Activated CD8-positive, alpha-beta T cell treated with anti-CD3 and anti-CD28 coated beads, Interleukin-2, amount 10 ng/mL, durations not matched to agents 7 days and 5 days (primary cell): Measurements from ENCODE around the gene SH3RF3. TPM values are rescaled to one million over a fixed set of nuclear protein-coding genes. Genes with fewer than 3 reads are reported as not detected.
A peak's percentile ranks its signal among the peaks of the same experiment; 100 is the strongest.

Experiments
- ATAC-seq: fragments of 150-1000 bp; cut with Tn5 transposase; one replicate; pipeline ENCODE4 v1.10.0; 2021; ENCODE audit warnings: moderate library complexity
- CTCF ChIA-PET: fragments of 350-600 bp; sonication (Branson Sonifier 250); formaldehyde crosslinking; loops from one replicate; lab custom pipeline; 2021; ENCODE audit warnings: antibody characterized with exemption; lab: Charles Lee
- POLR2A ChIA-PET: fragments of 350-600 bp; sonication (Branson Sonifier 250); formaldehyde crosslinking; loops from one replicate; lab custom pipeline; 2021; ENCODE audit warnings: antibody characterized with exemption; lab: Charles Lee
- DNase-seq: peaks from one replicate; pipeline ENCODE4 v3.0.0-alpha.2; 2020
- H3K27ac Mint-ChIP-seq: one replicate; pipeline ENCODE4 v1.8.0; 2021; ENCODE audit warnings: mild to moderate bottlenecking, mixed read lengths
- H3K27me3 Mint-ChIP-seq: one replicate; pipeline ENCODE4 v1.8.0; 2021; ENCODE audit warnings: low read depth, mixed read lengths
- H3K36me3 Mint-ChIP-seq: one replicate; pipeline ENCODE4 v1.8.0; 2021; ENCODE audit warnings: low read depth, mixed read lengths
- H3K4me1 Mint-ChIP-seq: one replicate; pipeline ENCODE4 v1.8.0; 2021; ENCODE audit warnings: low read depth, mixed read lengths
- H3K4me3 Mint-ChIP-seq: one replicate; pipeline ENCODE4 v1.8.0; 2021; ENCODE audit warnings: mild to moderate bottlenecking, mixed read lengths
- H3K9me3 Mint-ChIP-seq: one replicate; pipeline ENCODE4 v1.8.0; 2022; ENCODE audit warnings: mixed read lengths; ENCODE audit not compliant: insufficient read depth
- total RNA-seq, 2 experiments: library from RNA; stranded (reverse); gene quantifications; one replicate each; pipeline ENCODE4 v1.2.3, GENCODE V29; 2021

Gene SH3RF3
- total RNA-seq, 2 experiments from 2014 or later, result 0.10 TPM; not detected in 1

DNA sequence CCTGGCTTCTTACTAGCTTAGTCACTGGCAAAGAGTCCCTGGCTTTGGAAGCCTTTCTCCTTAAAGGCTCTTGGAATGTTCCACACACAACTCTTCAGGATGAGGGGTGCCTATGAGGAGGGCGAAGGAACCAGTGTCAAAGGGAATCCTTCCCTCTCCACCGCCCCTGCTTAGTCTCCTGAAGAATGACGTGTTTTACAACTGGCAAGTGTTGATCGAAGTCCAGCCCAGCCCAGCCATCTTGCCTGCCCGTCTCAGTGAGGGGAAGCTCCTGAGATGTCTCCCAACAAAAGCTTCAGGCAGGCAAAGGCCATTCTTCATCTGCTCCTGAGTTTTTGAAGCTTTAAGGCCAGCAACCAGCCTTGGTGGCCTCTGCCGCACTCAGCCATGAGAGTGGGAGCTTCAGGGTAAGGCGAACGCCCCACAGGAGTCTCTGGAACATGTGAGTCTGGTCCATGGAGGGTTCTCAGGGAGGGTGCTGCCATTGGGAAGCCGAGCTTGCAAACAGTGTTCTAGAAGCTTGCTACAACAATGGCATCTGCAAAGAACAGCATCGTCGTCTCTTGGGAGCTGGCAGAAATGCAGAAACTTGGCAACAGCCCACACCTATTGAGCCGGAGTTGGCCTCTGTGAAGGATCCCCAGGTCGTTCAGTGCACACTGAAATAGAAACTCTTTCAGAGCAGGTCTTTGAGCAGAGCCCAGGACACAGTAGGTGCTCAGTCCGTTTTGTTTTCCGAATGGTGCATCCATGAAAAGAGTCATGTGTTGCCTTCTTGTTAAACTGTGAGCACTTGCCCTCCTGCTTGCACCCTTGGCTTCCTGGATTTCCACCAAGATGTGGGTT is 264.0 kb downstream of the SH3RF3 start:
- no peak for ATAC-seq
- DNase-seq, result no peak
- Mint-ChIP-seq H3K27ac (no peak overlapping the region), H3K27me3 (no peaks in the 10 kb centered on the region), H3K9me3 (no peaks in the 10 kb centered on the region), H3K4me1 (peaks cover 12% of the 10 kb centered on the region), H3K4me3 (no peak overlapping the region), H3K36me3 (no peaks in the 10 kb centered on the region)
- ChIA-PET CTCF (no interaction called here), POLR2A (no interaction called here)

DNA sequence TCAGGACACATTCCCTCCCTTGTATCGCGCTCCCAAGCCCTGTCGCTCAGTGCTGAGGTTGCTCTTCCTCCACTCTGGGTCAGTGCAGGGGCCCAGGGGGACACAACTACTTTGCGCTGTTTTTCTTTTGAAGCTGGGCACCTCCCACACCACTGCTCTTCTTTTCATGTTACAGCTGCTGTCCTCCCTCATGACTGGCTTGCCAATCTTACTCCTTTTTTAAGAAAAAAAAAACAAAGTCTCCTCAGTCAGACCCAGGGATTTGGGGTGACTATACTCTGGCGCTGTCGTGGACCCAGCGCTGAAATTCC is 264.6 kb downstream of the SH3RF3 start:
- Mint-ChIP-seq H3K9me3 (no peaks in the 10 kb centered on the region), H3K27ac (no peak overlapping the region), H3K4me1 (peaks cover 13% of the 10 kb centered on the region), H3K36me3 (no peaks in the 10 kb centered on the region), H3K27me3 (no peaks in the 10 kb centered on the region), H3K4me3 (no peak overlapping the region)
- POLR2A ChIA-PET, result no interaction called here
- CTCF ChIA-PET, result no interaction called here
- DNase-seq (no peak), ATAC-seq (no peak)

DNA sequence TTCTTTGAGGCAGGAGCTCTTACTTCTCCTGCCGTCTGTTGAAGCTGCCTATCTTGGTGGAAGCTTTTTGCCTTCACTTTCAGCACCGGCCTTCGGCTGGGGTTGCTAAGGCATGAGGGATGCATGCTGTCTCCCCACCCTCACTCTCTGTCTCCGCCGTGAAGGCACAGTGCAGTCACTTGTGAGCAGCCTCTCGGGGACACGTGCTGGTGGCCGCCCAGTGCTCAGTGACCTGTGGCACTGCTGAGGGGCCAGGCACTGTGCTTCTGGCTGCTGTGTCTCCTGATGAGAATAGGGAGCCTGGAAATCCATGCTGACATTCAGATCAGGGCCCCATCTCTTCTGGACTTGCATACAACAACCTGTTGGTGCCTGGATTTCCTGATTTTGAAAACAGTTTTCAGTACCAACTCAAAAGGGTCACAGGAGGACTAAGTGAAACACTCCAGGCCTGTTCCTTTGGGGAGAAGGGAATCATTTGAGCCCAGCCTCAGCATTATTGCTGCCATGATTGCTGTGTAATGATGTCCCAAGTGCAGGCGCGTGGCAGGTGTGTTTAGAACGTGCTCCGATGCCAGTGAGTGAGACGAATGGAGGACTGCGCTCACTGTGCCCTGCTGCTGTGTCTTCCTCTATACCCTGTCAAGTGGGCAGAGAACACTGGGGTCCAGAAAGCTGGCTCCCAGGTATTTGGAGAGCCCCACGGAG is 266.6 kb downstream of the SH3RF3 start:
- Mint-ChIP-seq H3K27ac (no peak overlapping the region), H3K9me3 (no peaks in the 10 kb centered on the region), H3K36me3 (no peaks in the 10 kb centered on the region), H3K4me1 (peaks cover 13% of the 10 kb centered on the region), H3K4me3 (no peak overlapping the region), H3K27me3 (no peaks in the 10 kb centered on the region)
- no peak for ATAC-seq
- CTCF ChIA-PET, result interaction anchor here (0.9 to 1.6 kb wide), 2 partner anchors 10 to 11 kb away, joined by 3 to 4 read pairs; no protein-coding TSS in a partner anchor
- DNase-seq, result no peak
- POLR2A ChIA-PET, result no interaction called here

DNA sequence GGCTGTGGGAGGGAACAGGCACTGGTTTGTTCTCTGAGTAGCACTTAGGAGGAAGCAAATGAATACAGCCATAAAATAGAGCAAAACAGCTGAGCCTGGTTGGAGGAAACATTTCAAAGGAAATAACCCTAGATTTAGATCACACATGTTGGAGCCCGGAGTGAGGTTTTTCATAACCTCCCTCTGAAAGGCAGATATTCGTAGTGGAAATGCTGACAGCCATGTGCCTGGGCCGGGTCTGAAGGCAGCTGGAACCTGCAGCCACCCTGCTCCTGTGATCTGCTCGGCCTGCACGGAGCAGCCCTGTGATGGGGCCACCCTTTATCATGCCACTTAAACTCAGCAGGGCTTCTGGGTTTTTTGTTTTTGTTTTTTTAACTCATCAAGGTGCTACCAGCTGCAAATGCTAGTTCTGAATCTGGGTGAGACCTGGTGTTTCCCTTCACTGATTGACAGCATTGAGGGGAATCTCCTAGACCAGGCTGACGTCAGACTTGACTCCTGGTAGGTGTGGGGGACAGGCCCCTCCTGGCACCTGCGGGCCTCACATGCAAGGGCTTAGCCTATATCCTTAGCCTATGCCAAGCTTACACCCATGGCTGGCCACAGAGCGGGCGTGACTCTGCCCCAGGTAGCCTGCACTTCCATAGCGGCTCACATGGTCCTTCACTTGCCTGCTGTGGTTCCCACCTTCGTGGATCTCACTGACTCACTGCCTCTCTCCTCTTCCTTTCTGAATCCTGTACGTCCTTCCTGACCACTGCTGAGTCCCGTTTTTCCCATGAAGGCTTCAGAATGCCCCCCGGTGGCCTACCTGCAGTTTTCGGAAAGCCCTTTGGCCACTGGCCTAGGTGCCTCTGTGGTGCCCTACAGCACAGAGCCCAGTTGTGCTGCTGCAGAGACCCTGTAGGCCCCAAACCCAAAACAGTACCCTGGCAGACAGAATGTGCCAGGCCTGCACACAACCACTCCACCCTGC is 267.5 kb downstream of the SH3RF3 start:
- ChIA-PET CTCF (interaction anchor here (0.9 kb wide), 2 partner anchors 11 to 12 kb away, joined by 3 read pairs; no protein-coding TSS in a partner anchor), POLR2A (interaction anchor here (0.6 kb wide), 1 partner anchor 40 kb away, joined by 3 read pairs; no protein-coding TSS in a partner anchor)
- Mint-ChIP-seq H3K9me3 (no peaks in the 10 kb centered on the region), H3K4me1 (peaks cover 13% of the 10 kb centered on the region), H3K36me3 (no peaks in the 10 kb centered on the region), H3K27me3 (no peaks in the 10 kb centered on the region), H3K4me3 (no peak overlapping the region), H3K27ac (no peak overlapping the region)
- DNase-seq, result no peak
- peak; percentile 35 for ATAC-seq

DNA sequence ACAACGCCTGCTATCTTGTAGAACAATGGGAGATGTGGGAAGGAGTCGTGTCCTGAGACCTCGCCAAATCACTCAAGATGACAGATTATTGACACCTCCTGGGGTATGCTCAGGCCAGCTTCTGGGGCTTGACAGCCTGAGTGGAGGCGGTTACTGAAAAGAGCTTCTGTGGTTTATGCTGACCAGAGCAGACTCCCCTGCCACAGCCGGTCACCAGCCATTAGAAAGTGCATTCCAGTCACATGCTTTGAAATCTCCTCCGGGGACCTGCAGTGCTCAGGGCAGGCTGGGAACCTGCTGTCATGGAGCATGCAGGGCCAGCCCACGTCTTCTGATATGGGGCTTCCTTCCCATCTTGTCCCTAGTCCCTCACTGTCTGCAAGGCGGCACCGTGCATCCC is 268.9 kb downstream of the SH3RF3 start:
- DNase-seq, result no peak
- Mint-ChIP-seq H3K27me3 (no peaks in the 10 kb centered on the region), H3K4me1 (peaks cover 17% of the 10 kb centered on the region), H3K9me3 (no peaks in the 10 kb centered on the region), H3K36me3 (no peaks in the 10 kb centered on the region), H3K27ac (no peak overlapping the region), H3K4me3 (no peak overlapping the region)
- POLR2A ChIA-PET, result no interaction called here
- ATAC-seq, result no peak
- CTCF ChIA-PET, result no interaction called here

DNA sequence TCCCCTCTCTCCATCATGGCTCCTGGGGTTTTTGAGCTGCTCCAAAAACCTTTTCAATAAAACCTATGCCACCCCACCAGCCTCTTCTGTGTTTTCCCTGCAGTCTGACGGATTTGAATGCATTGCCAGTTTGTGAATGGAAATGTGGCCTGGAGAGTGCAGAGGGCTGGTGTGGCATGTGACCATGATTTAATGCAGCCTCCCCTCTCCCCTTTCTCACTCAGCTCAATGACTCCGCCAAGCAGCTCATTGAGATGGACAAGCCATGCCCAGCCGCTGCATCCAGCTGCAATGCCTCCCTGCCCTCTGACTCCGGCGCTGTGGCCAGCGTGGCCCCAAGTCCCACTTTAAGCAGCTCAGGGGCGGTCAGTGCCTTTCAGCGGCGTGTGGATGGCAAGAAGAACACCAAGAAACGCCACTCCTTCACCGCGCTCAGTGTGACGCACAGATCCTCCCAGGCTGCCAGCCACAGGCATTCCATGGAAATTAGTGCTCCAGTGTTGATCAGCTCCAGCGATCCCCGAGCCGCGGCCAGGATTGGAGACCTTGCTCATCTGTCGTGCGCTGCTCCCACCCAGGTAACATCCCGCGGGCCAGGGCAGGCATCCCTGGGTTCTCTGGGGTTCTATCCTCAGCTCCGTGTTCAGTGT is 269.5 kb downstream of the SH3RF3 start:
- Mint-ChIP-seq H3K4me3 (no peak overlapping the region), H3K27me3 (no peaks in the 10 kb centered on the region), H3K36me3 (no peaks in the 10 kb centered on the region), H3K4me1 (peaks cover 23% of the 10 kb centered on the region), H3K27ac (no peak overlapping the region), H3K9me3 (no peaks in the 10 kb centered on the region)
- POLR2A ChIA-PET, result no interaction called here
- CTCF ChIA-PET, result no interaction called here
- DNase-seq, result no peak
- no peak for ATAC-seq

DNA sequence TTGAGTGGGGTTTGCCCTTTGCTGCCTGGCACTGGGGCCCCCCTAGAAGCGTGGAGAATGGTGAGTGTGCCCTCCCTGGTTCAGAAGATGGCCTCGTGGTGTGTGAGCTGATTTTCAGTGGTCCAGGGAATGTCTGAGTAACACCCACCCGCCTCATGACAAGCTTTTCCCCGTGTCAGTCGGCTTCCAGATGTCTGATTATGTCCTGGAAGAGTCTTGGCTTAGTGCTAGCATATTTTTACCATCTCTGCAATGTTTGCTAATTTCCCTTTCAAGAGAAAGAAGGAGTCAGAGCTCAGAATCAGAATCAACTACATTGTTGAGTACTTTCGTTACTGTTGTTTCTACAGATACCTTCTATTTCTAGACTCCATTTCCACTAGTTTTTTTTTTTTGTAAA is 270.1 kb downstream of the SH3RF3 start:
- CTCF ChIA-PET, result no interaction called here
- H3K4me3 Mint-ChIP-seq, result no peak overlapping the region
- no peaks in the 10 kb centered on the region for H3K9me3 Mint-ChIP-seq
- DNase-seq (no peak), ATAC-seq (no peak)
- no peak overlapping the region for H3K27ac Mint-ChIP-seq
- POLR2A ChIA-PET, result no interaction called here
- H3K36me3 Mint-ChIP-seq, result no peaks in the 10 kb centered on the region
- H3K4me1 Mint-ChIP-seq, result peaks cover 28% of the 10 kb centered on the region
- H3K27me3 Mint-ChIP-seq, result no peaks in the 10 kb centered on the region

DNA sequence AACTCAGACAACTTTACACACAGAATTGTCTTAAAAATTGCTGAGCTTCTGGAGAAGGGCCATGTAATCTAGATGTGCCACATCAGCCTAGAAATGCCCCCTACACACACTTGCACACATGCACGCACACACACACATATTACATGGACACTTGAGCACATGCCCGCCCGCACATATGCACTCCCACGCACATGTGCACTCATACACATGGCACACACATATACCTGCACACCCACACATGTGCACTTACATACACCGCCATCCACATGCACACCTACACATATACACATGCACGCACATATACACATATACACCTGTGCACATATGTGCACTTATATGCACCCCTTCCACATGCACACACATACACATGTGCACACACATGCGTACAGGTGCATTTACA is 271.1 kb downstream of the SH3RF3 start:
- ATAC-seq (no peak), DNase-seq (no peak)
- H3K4me1 Mint-ChIP-seq, result peaks cover 29% of the 10 kb centered on the region
- H3K27ac Mint-ChIP-seq, result no peak overlapping the region
- no peaks in the 10 kb centered on the region for H3K27me3 Mint-ChIP-seq
- no peak overlapping the region for H3K4me3 Mint-ChIP-seq
- ChIA-PET CTCF (no interaction called here), POLR2A (no interaction called here)
- H3K36me3 Mint-ChIP-seq, result no peaks in the 10 kb centered on the region
- H3K9me3 Mint-ChIP-seq, result no peaks in the 10 kb centered on the region

DNA sequence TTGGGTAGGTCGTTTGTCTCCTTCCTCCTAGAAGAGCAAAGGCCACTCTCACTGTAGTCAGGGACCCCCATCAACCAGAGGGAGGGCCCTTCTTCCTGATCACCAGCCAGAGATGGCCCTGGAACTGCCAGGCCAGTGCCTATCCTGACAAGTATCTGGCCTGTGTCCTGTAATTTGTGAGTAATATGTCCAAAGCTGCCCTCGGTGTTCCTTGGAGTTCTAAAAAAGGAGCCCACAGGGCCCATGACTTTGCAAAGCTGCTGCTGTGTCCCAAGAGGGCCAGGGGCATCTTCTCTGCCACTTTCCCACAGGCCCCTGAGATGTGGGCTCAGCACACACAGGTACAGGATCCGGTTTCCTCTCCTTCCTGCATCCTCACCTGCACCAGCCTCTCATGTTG is 272.4 kb downstream of the SH3RF3 start:
- Mint-ChIP-seq H3K4me3 (no peak overlapping the region), H3K36me3 (no peaks in the 10 kb centered on the region), H3K4me1 (peaks cover 29% of the 10 kb centered on the region), H3K27ac (no peak overlapping the region), H3K9me3 (no peaks in the 10 kb centered on the region), H3K27me3 (no peaks in the 10 kb centered on the region)
- DNase-seq, result no peak
- CTCF ChIA-PET, result no interaction called here
- no peak for ATAC-seq
- POLR2A ChIA-PET, result no interaction called here

DNA sequence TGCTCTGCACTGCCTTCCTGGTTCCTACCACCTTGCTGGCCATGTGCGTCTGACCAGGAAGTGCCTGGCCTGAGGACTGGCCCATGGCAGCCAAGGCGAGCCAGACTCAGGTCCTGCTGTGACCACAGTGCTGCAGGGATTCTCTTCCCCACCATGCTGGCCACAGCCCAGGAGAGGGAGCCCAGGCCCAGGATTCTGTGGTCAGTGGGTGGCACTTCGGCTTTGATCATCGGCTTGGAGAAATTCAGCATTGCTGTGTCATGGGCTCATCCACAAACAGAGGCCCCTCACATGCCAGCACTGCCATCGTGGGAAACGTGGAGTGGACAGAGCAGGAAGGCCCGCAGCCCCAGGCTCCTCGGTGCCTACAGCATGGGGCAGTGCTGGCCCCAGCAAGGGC is 273.2 kb downstream of the SH3RF3 start:
- H3K9me3 Mint-ChIP-seq, result no peaks in the 10 kb centered on the region
- ATAC-seq (no peak), DNase-seq (no peak)
- no peaks in the 10 kb centered on the region for H3K27me3 Mint-ChIP-seq
- H3K4me3 Mint-ChIP-seq, result no peak overlapping the region
- no peaks in the 10 kb centered on the region for H3K36me3 Mint-ChIP-seq
- ChIA-PET CTCF (no interaction called here), POLR2A (no interaction called here)
- peaks cover 24% of the 10 kb centered on the region for H3K4me1 Mint-ChIP-seq
- H3K27ac Mint-ChIP-seq, result no peak overlapping the region

DNA sequence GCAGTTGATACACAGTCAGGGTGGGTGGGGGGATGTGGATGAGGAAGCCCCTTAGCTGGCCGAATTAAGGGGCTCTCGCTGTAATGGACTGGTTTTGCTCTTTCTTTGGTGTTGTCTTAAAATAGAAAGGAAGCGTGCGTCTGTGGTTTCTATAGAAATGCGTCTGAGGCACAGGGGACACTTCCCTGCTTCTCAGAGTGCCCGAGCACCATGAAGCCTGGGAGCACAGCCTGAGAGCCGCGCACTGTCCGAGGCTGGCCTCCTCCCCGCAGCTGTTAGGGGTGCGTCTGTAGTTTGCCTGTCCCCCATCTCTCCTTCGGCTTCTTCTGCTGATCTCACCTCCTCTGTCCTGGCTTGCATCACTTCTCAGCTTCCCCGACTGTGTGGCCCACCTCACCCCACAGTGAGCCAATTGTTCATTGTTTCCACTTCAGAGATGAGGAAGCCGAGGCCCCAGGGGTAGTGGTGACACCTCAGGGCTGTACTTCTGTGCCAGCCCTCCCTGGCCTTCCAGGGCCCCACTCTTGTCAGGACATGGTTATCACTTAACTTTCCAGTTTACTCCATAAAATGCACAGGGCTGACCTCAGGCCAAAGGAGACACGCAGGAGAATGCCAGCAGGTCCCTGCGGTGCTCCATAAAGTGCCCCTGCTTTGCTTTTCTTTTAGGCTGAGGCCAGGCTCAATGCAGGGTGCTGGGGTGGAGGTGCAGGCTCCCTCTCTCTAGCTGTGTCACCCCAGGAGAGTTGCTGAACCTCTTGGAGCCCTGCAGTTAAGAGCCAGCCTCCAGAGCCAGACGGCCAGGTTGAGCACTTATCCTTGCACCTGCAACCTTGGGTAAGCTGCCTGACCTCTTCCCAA is 274.2 kb downstream of the SH3RF3 start:
- DNase-seq, result no peak
- no peak overlapping the region for H3K4me3 Mint-ChIP-seq
- ATAC-seq, result peak; percentile 45
- no peaks in the 10 kb centered on the region for H3K27me3 Mint-ChIP-seq
- CTCF ChIA-PET, result no interaction called here
- peaks cover 16% of the 10 kb centered on the region for H3K4me1 Mint-ChIP-seq
- H3K9me3 Mint-ChIP-seq, result no peaks in the 10 kb centered on the region
- H3K27ac Mint-ChIP-seq, result no peak overlapping the region
- no peaks in the 10 kb centered on the region for H3K36me3 Mint-ChIP-seq
- POLR2A ChIA-PET, result no interaction called here
